ENCODE measurements around the gene TMPRSS2.
"Not testable (repeated sequence)": the region's sequence is repeated elsewhere in the genome, so short reads cannot be mapped to it uniquely, and the experiment has no call there.

TMPRSS2 gene

DNA sequence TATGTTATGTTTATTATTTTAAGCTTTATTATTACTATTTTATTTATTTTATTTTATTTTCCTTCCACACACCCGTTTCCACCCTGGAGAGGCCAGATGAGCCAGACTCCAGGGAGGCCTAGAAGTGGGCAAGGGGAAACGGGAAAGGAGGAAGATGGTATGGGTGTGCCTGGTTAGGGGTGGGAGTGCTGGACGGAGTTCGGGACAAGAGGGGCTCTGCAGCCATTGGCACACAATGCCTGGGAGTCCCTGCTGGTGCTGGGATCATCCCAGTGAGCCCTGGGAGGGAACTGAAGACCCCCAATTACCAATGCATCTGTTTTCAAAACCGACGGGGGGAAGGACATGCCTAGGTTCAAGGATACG is 82.4 kb downstream of the TMPRSS2 start:
- DNase-seq = no peak

GRCh38 chr21:41423305-41423636 is 84.7 kb downstream of the TMPRSS2 start:
- not testable (repeated sequence) for DNase-seq

DNA sequence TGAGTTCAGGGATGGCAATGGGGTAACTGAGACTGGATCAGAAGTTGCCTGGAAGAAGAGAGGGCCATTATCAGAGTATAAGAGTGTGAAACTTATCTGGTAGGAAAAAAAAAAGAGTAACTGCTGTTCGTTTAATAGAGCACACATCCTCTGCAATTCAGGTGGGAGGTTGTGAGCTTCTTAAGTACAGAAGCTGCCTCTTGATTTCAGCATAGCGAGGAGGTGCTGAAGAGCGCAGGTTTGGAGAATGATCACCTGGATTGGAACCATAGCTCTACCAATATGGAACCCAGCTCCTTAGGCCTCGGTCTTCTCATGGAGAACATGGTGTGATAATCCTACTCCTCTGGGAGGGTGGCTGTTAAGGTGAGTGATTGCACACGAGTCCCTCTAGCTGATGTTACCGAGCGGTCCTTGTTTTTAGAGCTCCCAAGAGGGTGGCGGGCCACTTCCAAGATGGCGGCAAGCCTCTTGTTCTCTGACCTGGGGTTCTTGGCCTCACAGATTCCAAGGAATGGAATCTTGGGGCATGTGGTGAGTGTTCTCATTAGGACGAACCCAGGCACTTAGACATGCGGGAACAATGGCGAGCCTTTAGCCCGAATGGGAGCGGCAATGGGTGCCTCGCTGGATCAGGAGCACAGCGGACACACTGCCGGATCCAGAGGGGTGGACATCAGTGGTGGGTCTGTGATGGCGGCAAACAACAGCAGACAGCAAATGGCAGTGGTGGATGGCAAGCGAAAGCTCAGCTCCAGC is 85.2 kb downstream of the TMPRSS2 start:
- no peak for DNase-seq

- DNase-seq = not testable (repeated sequence)
These were observed 87.0 kb downstream of the TMPRSS2 start for GRCh38 chr21:41420998-41421397.

DNA sequence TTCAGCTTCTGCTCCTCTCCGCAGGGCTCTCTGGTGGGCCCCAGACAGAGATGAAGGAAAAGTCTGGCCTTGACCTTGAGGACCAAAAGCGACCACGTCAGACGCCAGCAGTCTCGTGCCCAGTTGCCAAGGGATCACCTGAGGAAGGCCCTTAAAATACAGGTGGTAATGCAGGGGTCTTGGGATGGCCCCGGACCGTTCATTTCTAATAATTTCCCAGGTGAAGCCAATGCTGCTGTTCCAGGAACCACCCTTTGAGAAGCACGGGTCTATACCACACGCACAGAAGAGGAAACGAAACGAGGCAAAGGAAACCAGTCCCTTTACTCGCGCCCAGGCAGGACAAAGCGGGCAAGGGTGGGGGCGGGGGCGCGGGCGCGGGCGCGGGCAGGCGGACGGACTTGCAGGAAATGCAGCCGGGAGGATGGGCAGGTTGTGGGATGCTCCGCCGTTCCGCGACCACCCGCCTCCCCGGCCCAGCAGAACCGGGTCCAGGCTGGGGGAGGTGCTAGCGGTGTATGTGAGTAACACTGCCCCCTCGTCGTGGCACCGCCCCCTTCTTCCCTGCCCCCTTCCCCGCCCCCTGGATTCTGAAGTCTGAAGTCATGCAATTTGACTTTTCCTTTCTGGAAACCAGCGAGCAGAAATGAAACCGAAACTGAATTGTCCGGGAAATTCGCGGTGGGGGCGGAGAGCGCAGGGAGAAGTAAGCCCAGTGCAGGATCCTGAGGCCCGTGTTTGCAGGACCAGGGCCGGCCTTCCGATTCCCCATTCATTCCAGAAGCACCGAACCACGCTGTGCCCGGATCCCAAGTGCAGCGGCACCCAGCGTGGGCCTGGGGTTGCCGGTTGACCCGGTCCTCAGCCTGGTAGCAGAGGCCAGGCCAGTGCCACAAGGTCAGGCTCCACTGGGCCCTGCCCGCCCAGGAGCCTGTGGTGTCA is 87.8 kb downstream of the TMPRSS2 start:
- no peak for DNase-seq

GRCh38 chr21:41418956-41419680 is 88.8 kb downstream of the TMPRSS2 start:
- DNase-seq = no peak

DNA sequence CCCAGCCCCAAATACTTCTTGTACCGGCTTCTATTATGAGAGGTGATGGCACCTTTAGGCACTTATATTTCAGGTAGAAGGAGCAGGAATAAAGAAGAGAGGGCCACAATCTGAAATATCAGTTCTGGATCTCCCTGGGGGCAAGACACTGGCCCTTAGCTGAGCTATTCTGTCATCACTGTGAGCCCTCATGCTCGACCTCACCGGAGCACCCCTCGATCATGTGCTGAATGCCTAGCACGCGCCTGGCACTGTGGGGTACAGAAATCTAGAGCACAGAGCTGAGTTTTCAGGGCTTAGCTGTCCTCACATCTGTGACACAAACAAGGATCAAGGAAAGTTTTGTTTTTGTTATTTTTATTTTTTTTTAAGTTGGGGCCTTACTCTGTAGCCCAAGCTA is 89.6 kb downstream of the TMPRSS2 start:
- DNase-seq = no peak

DNA sequence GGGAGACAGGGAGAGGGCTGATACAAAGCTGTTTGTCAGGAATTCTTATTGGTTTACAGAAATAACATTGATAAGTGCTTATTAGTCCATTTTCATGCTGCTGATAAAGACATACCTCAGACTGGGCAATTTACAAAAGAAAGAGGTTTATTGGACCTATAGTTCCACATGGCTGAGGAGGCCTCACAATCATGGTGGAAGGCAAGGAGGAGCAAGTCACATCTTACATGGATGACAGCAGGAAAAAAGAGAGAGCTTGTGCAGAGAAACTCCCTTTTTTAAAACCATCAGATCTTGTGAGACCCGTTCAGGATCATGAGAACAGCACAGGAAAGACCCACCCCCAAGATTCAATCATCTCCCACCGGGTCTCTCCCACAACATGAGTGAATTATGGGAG is 90.5 kb downstream of the TMPRSS2 start:
- not testable (repeated sequence) for DNase-seq

All from NCI-H2171 treated with DMSO at 0.1 percent for 48 hours (cell line).